OCI-M2 (cell line): ENCODE results near the gene TP63.

ENCODE experiments used
- DNase-seq: peaks from one replicate; lab custom pipeline; 2025; ENCODE audit not compliant: unreplicated experiment; lab: John Stamatoyannopoulos, UW

The TP63 gene

DNA sequence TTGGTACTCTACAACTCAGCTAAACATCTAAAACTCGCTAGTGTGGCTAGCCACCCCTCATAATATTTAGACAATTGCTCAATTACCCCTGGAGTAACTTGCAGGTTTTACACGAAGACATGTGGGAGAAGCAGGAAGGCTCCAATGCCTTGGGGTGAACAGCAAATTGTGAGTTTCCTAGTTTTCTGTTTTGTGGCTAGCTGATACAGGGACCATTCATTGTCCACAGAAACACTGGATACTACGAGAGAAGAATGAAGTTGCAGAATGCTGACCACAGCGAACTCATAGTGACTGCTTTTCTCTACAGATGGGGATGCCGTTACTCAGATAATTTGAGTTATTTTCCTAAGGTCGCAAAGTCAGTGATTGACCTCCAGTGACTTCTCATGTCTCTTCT, 276.6 kb downstream of the TP63 start:
- DNase-seq = no peak

DNA sequence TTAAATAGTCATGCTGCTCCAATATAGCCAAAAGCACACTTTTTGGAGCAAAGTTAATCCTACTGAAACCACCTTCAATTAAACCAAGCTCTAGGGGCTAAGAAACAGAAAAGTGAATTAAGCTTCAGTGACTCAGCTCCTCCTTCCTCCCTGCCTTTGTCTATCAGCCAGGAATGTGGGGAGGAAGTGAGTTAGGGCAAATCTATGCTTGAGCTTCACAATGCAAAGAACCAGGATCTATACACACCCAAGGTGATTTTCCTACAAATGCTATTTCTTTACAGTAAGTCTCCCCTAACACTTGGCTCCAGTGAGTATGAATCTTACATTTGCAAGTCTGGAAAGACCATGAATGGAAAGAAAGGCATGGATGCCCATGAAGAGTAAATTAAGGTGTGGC, 277.5 kb downstream of the TP63 start:
- DNase-seq = no peak

DNA sequence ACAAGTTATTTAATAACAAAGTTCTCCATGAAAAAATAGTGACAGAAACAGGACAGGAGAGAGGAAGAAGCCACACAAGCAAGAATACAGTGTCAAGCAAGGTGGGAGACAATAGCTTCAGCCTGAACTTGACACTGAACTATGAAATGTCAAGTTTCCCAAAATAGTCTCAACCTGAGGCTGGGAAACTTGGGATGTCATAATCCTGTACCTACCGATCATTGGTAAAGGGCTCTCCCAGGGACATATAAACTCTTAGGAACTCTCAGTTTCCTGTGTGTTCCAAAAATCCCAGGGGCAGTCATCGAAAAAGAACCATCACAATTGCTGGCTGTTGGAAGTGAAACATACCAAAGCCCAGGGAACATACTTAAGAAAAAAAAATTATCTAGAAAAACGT, 277.9 kb downstream of the TP63 start:
- no peak for DNase-seq

DNA sequence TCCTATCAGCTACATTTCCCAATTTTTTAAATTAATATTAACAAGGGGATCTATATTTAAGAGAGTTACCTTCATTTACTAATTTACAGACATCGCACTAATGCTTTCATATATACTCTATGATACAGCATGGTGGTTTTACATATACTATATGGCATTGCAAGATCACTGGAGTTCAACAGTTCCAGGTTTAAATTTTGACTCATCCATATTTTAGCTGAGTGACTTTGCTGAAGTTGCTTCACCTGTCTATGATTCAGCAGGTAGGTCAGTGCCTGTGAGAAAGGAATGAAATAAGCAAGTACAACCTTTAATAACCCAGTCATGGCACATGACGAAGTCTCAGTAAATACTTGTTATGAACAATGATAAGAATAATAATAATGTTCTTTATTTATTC, 278.4 kb downstream of the TP63 start:
- no peak for DNase-seq

DNA sequence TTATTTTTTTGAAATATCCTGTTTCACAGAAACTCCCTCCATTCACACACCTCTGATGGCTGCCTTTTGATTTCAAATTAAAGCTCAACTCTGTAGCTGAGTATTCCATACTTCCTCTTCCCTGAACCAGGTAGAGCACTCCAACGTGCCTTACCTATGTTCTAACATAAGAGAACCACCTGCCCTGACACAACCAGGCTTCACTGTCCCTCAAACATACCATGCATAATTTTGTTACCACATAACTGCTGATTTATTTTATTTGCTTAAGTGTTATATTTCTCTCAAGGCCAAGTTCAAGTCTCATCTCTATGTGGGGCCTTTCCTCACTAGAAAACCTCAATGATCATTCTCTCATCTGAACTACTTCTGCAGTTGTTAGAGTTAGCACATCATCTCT, 279.8 kb downstream of the TP63 start:
- DNase-seq = no peak

DNA sequence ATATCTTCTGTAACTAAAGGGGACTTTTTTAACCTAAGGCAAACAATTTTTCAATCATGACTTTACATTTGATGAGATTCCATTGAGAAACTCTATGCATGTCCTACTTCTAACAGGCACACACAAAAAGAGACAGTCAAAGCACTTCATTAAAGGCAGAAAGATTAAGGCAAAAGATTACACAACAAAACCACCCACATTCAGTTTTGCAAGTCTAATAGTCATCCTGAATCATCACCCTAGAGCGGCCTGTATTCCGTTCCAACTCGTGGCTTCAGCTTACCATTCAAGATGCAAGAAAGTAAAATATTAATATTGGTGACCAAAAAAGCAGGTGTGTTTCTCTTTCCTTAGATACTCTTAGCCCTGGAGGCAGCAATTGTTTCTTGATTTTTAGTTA, 283.6 kb downstream of the TP63 start:
- DNase-seq = no peak

DNA sequence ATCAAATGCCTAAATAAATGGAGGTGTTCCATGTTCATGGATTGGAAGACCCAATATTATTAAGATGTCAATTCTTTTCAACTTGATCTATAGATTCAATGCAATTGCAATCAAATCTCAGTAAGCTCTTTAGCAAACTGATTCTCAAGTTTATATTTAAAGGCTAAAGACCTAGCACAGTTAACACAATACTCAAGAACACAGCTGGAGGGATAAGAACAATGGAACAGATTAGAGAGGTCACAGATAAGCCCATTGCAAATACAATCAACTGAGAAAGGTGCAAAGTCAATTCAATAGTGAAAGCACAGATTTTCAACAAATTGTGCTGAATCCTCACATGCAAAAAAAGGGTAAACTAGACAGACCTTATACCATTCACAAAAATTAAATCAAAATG, 290.6 kb downstream of the TP63 start:
- DNase-seq = no peak

DNA sequence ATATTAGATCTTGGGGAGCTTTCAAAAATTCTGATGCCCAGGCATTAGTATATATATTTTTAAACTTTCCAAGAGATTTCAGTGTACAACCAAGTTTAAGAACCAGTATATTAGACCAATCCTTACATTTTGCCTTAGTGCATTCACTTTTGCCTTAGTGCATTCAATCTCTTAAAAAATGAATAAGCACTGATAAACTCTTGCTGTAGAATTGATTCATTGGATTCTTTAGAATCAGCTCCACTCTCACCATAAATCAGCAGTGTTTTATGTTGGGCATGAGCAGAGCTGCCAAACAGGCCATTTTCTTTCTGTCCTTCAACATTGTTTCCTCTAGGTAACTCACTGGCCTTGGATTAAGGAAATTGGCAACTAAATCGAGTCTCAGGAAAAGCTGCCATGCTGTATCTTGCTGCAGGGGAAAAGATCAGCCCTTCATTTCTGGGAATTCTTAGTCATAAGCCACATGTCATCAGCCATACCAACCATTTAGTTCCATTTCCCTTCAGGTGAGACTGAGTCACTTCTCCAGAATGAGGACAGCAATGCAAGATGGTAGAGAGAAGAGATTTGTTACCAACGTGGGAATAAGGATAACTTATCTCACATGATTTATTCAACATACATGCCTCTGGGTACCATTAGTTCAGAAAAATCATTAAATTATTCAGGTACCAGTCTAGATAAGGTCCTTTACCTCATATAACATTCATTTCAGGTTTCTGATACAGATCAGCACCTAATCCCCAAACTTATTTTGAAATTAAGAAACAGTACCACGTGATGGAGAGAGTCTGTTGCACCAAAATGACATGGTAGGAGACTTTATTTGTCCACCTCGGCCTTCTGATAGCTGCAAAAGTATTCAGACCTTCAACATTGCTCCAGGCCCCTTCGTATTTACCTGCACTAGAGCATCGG, 297.0 kb downstream of the TP63 start:
- DNase-seq = no peak

DNA sequence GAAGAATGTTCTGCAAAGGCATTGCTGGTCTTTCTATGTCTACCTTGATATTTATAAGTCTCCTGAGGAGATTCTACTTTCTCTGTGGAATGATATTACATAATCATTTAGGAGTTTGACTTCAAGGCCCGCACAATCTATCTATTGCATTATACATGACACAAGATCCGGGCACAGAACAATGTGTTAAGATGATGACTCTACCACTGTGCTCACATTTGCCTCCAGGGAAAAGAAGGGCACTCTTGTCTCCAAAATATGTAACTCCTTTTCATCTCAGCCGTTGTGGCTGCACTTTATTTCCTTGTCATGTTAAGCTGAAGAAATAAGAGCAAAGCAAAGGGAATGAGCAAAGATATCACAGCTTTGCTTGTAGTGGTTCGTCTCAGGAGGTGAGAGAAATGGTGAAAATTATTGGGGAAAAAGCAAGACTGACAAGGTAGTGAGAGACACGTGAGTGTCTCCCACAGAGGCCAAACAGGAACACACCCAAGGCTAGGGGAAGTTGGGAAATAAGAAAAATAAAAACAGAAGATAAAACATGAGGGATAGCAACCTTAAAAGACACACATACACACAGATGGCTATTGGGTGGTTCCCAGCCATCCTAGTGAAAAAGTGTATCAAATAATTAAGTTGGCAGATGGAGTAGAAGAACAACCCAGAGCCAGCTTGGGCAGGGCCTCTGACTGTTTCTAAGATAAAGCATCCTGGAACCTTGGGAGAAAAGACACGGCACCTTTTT, 305.2 kb downstream of the TP63 start:
- DNase-seq = no peak

DNA sequence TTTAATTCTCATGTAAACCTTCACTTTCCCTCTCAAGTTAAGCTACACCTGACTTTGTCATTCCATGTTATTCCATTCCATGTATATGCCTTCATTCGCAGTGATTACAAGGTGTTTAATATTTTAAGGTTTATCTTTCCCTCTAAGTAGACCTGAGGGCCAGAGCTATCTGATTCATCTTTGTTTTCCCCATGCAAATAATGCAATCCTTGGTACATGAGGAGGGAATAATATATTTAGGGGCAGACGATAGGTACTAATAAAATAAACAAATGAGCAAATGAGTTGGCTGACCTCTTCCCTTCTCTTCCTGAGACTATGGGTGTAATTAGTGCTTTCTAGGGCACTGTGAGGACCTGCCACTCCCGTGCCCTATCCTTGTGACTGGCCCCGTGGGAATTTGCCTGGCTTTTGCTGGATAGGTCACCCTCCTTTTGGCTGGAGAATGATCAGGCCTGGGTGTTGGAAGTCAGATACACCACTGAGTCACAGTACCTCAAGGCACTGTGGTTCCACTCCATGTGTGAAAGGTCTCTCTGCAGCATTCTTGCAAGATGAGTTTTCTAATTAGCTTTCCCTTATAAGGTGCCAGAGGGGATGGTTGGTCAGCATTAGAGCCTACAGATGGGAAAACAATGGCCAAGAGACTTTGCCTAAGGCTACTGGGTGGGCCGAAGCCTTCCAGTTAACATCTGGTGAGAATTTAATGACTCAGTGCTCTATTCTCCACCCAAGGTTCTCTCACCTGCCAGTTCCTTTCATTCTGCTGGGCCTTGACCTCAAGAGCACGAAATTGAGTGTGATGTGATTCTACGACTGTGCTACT, 306.3 kb downstream of the TP63 start:
- DNase-seq = no peak

DNA sequence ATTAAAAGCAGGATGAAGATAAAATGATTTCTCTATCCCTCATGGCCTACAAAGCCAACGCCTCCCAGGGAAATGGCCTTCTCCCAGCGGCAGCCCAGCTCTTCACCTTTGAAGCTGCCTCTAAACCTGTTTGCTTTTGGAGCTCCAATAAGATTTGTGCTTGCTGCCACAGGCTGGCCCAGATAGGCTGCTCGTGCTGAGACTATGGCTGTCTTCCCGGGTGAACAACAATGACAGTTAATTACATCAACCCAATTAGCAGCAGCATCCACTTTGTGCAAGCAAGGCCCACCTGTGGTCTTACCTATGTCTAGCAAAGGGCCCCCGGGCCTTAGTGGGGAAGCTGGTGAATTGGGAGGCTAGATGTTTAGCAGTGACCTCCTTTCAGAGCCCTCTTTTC, 309.9 kb downstream of the TP63 start:
- DNase-seq = no peak

DNA sequence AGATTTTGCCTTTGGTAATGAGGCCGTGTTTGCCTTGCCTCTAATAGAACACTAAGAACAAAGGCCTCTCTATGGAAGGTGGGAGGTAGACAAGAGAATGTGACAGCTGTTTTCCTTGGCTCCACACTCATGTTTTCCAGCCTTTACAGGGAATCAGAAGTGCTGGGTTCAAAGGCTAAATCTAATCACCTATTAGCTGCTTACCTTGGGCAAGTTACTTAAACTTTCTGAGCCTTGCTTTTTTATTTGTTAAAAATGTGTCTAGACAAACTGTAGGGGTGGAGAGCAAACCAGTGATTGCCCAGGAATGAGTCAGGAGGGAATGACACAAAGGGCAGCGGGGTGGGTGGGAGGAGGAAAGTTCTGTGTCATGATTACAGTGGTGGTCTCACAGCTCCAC, 310.5 kb downstream of the TP63 start:
- DNase-seq = no peak

DNA sequence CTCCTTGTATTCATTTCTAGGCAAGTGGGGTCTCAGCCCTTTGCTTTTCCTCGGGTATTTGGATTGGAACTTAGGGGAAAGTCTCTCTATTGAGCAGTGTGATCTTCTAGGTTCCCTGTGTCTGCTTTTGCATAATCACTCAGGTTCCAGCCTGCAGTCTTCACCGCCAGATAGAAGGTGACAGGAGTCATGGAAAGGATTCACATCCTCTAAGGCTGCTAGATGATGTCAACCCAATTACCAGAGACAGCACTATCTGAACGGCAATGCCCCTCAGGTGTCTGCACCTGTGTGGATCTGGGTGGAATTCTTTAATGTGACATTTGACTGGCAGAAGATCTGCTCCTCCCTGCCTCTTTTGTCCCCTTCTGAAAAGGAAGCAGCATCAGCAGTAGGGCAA, 311.8 kb downstream of the TP63 start:
- DNase-seq = no peak

DNA sequence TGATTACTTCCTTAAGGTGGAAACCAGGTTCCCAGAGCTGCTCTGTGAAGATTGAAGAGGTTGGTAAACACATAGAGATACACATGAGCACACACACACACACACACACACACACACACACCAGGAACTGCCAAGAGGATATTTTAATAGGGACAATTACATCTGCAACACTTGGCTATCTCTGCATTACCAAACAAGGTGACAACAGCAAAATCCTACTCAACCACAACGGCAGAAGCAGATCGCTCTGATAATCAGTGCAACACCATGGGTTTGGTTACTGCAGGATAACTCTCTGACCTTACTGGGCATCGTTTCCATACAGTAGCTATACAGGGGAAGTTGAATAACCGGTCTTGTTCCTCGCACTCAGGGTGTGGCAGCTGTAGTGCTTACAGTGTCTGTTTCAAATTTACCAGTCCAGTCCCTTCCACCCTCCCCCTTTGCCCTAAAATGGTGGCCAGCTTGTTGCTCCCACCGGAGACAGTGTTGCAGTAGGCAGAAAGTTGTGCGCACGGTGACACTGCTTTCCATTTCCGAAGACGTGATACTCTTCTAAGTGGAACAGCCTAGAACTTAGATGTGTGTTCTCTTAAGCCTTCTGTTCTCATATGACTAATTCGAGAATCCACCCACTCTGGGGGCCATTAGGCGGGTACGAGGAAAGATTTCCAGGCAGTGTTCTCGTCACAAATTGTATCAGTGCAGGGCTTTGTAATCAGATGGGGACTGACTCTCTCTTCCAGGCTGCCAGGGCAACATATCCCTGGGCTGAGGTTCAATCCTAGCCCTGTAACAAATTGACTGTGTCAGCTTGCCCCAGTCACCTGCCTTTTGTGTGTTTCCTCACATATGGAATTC, 313.3 kb downstream of the TP63 start:
- DNase-seq = no peak

DNA sequence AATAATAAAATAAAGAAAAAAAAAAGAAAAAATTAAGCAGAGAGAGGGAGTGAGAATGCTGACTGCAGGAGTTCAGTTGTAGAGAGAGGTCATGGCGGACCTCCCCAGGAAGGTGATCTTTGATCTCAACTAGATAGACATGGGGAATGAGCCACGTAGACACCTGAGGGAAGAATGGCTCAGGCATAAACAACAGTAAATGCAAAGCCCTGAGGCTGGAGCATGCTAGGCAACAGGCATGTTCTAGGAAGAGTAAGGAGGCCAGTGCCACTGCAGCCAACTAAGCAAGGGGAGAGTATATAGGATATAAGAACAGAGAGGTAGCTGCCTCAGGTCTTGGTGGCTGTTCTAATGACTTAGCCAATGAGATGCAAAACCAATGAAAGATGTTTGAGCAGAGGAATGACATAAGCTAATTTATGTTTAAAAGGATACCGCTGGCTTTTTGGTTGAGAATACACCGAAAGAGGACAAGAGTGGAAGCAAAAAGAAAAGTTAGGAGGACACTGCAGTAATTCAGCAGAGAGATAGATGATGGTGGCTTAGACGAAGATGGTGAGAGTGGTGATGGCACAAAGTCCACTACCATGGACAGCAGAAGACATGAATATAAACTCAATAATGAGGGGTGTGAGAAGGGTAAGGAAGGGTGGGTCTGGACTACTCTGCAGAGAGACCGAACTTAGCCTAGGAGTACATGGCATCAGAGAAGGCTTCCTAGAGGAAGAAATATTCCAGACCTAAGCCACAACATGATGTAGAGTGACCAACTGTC, 314.9 kb downstream of the TP63 start:
- no peak for DNase-seq
